IPS-18c (cell line): ENCODE measurements around the gene ZBTB16.
"Not testable (repeated sequence)": the region's sequence is repeated elsewhere in the genome, so short reads cannot be mapped to it uniquely, and the experiment has no call there.

Source experiments
- H3K4me3 ChIP-seq: 2 replicates; pipeline ENCODE4 v1.7.0; 2013; ENCODE audit warnings: low read depth, mild to moderate bottlenecking, low read length, moderate library complexity; ENCODE audit not compliant: insufficient read depth
- H3K9me3 ChIP-seq: one replicate; pipeline ENCODE4 v1.6.1; 2013; ENCODE audit warnings: mild to moderate bottlenecking, low read length, moderate library complexity; ENCODE audit not compliant: control insufficient read depth, insufficient read depth

Gene ZBTB16

GRCh38 chr11:114036147-114036811 is 23.2 kb upstream of the ZBTB16 start:
- Histone ChIP-seq H3K4me3 (no peak overlapping the region), H3K9me3 (no peaks in the 10 kb centered on the region)

- no peak overlapping the region for H3K4me3 ChIP-seq
- H3K9me3 ChIP-seq: no peaks in the 10 kb centered on the region
Measured at GRCh38 chr11:114036958-114037357, 22.6 kb upstream of the ZBTB16 start.

GRCh38 chr11:114039551-114039950 is 20.0 kb upstream of the ZBTB16 start:
- Histone ChIP-seq H3K4me3 (no peak overlapping the region), H3K9me3 (no peaks in the 10 kb centered on the region)

GRCh38 chr11:114040706-114041211 is 18.8 kb upstream of the ZBTB16 start:
- Histone ChIP-seq H3K9me3 (no peaks in the 10 kb centered on the region), H3K4me3 (no peak overlapping the region)

GRCh38 chr11:114042234-114042633 is 17.3 kb upstream of the ZBTB16 start:
- Histone ChIP-seq H3K4me3 (no peak overlapping the region), H3K9me3 (no peaks in the 10 kb centered on the region)

GRCh38 chr11:114044042-114044871 is 15.3 kb upstream of the ZBTB16 start:
- H3K9me3 ChIP-seq: no peaks in the 10 kb centered on the region
- no peak overlapping the region for H3K4me3 ChIP-seq

GRCh38 chr11:114047327-114047726 is 12.2 kb upstream of the ZBTB16 start:
- Histone ChIP-seq H3K4me3 (no peak overlapping the region), H3K9me3 (no peaks in the 10 kb centered on the region)

- Histone ChIP-seq H3K9me3 (no peaks in the 10 kb centered on the region), H3K4me3 (no peak overlapping the region)
Measured at GRCh38 chr11:114049050-114049449, 10.5 kb upstream of the ZBTB16 start.

- H3K9me3 ChIP-seq, H3K4me3 ChIP-seq: not testable (repeated sequence)
Measured at GRCh38 chr11:114049766-114050165, 9.7 kb upstream of the ZBTB16 start.

- Histone ChIP-seq H3K9me3 (no peaks in the 10 kb centered on the region), H3K4me3 (no peak overlapping the region)
Measured at GRCh38 chr11:114050258-114050927, 9.1 kb upstream of the ZBTB16 start.

GRCh38 chr11:114051558-114051957 is 8.0 kb upstream of the ZBTB16 start:
- Histone ChIP-seq H3K4me3 (no peak overlapping the region), H3K9me3 (no peaks in the 10 kb centered on the region)

GRCh38 chr11:114052160-114052559 is 7.4 kb upstream of the ZBTB16 start:
- no peak overlapping the region for H3K4me3 ChIP-seq
- no peaks in the 10 kb centered on the region for H3K9me3 ChIP-seq

GRCh38 chr11:114053406-114053805 is 6.1 kb upstream of the ZBTB16 start:
- no peaks in the 10 kb centered on the region for H3K9me3 ChIP-seq
- no peak overlapping the region for H3K4me3 ChIP-seq

GRCh38 chr11:114054806-114055205 is 4.7 kb upstream of the ZBTB16 start:
- H3K9me3 ChIP-seq: peaks cover 2% of the 10 kb centered on the region
- H3K4me3 ChIP-seq: no peak overlapping the region

GRCh38 chr11:114056409-114056808 is 3.1 kb upstream of the ZBTB16 start:
- H3K9me3 ChIP-seq: peaks cover 2% of the 10 kb centered on the region
- H3K4me3 ChIP-seq: no peak overlapping the region

- no peak overlapping the region for H3K4me3 ChIP-seq
Measured at GRCh38 chr11:114057147-114057546, 2.4 kb upstream of the ZBTB16 start.

GRCh38 chr11:114057605-114058004 is 1.9 kb upstream of the ZBTB16 start:
- Histone ChIP-seq H3K4me3 (no peak overlapping the region), H3K9me3 (peaks cover 2% of the 10 kb centered on the region)

More at GRCh38 chr11:114057147-114057546, 2.4 kb upstream of the ZBTB16 start:
- peaks cover 2% of the 10 kb centered on the region for H3K9me3 ChIP-seq
